ENCODE measurements around the gene SIGLEC14.
A peak's percentile ranks its signal among the peaks of the same experiment; 100 is the strongest.

Gene SIGLEC14

DNA sequence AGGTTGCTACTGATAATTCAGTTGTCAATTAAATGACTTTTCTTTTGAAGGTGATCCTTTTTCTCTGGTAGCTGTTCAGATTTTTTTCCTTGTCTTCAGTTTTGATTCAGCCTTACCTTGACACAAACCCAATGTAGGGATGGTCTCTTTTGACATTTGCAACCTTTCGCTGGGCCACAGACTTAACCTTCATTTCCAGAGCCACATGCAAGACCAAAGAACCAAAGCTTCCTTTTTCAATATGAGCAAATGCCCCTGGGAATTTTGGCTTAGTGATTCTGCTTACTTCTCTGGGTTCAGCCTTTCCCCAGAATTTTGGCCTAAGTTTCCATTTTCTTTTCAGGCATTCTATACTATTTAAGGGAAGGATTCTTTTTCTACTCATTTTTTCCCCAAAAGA lies 36.0 kb downstream of the SIGLEC14 start:
- no peak for DNase-seq

DNA sequence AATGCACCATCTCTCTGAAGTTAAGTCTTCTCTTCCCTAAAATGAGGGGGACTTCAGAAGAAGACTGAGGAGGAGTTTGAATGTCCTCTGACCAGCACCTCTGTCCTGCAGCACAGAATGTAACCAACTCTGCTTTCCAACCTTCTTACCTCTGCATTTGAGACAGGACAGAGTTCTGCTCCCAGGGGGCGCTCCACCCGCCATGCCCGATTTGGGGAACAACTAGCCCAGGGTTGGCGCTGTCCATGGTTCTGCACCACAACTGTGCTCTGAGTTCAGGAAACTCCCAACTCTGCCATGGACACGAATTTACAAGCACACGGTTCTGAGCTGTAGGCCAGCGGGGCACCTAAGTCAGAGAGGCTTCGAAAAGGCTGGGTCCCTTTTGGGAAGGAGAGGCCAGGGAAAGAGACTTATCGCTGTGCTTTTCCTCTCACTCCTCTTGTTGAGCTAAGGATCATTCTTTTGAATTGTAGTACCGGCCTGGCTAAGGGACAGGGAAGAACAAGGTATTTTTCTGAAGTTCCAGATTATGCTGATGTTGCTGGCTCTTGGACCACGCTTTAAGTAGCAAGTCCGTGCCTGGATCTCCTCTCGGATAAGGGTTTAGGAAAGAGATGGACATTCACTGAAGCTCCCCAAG lies 38.6 kb downstream of the SIGLEC14 start:
- no peak for DNase-seq

GRCh38 chr19:51607077-51607476 lies 39.5 kb downstream of the SIGLEC14 start:
- no peak for DNase-seq

GRCh38 chr19:51602189-51602854 lies 44.3 kb downstream of the SIGLEC14 start:
- DNase-seq = no peak

GRCh38 chr19:51600940-51601580 lies 45.6 kb downstream of the SIGLEC14 start:
- no peak for DNase-seq

GRCh38 chr19:51599084-51599483 lies 47.5 kb downstream of the SIGLEC14 start:
- no peak for DNase-seq

- DNase-seq = no peak
Observed at GRCh38 chr19:51598159-51598915, 48.3 kb downstream of the SIGLEC14 start.

DNA sequence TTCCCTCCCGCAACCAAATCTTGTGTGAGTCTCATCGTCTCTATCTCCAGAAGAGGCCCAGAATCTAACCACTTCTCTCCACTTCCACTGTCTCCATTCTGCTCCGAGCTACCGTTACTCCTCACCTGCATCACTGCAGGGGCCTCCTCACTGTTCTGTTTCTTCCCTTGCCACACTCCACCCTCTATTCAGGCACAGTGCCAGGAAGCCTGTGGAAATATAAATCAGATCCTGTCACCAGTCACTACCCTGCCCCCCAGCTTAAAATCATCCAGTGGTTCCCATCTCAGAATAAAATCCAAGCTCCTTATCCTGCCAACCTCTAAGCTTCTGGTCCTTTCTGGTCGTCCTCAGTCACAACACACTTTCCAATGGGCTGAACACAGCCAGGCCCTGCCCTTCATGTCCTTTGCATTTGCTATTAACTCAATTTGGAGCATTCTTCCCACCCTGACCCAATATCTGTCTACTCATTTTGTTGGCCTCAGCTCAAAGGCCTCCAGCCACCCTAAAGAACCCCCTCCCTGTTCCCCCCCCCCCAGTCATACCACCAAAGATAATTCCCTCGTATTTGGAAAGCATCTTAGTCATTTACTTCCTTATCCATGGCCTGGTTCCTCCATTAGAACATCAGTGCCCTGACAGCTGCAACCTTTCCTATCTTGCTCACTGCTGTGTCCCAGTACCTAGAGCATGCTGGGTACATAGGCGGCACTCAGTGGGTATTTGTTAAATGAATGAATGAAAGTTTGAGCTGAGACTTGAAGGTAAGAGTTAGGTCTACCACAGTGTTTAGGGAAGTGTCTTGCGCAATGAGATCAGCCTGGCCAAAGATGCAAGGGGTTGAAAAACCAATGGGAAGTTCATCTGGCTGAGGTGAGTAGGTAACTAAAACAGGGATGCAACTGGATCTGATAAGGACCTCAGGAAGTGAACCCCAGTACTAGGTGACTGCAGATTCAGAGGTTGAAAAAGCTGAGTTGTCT lies 51.1 kb downstream of the SIGLEC14 start:
- no peak for DNase-seq

DNA sequence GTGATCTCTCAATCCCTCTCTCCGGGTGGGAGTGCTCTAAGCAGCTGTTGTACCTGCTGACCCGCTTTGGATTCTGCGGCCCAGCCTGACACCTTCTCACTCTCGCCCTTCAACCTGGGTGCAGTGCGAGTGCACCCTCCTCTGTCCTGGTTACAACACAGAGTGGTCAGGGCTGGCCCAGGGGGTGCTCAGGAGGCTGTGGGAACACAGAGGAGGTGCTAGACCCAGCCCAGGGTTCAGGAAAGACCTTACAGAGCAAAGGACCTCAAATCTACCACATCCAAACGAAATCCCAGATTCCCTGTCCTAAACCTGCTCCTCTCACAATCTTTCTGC lies 51.9 kb downstream of the SIGLEC14 start:
- DNase-seq = no peak

GRCh38 chr19:51593969-51594773 lies 52.5 kb downstream of the SIGLEC14 start:
- DNase-seq = peak; percentile 94

DNA sequence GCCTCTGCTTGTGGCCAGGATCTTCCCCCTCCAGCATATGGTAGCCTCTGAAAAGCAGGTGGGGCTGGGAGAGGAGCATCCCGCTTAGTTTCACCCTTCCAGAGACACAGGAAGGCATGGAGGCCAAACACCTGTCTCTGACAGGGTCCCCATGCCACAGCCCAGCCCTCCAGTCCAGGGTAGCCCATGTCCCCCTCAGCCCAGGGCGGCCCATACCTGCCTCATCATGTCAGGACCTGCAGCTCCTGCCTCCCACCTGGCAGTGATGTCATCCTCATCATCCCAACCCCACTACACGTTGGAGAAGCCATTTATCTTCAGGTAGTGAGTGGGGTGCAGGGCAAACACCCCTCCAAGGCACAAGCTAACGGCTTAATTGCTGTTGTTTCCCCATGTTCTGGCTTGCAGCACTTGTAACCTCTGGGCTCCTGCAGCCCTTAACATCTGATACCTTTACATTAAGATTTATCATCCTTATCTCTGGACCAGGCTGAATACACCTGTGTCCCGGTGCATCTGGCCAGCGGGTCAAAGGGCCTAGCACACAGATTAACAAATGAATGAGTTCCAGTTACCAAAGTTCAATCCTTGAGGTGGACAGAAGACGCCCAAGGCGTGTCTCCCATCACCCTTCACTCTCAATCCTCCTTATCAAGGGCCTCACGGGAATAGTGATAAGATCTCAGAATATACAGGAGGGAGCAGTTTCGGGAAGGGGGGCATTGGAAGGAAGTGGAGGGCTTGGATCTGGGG lies 53.3 kb downstream of the SIGLEC14 start:
- DNase-seq = no peak
